ENCODE results near the gene SERAC1. TPM values are rescaled to one million over a fixed set of nuclear protein-coding genes. Genes with fewer than 3 reads are reported as not detected.

Gene SERAC1
- total and polyA plus RNA-seq, 12 donors, result 2.0 to 6.0 (median 4.8) TPM

GRCh38 chr6:158165919-158166416 lies 2.1 kb downstream of the SERAC1 start:
- H3K36me3 ChIP-seq, result peaks cover 0 to 6% (median 0%) of the 10 kb centered on the region in 9 donors
- ATAC-seq (no peak), DNase-seq (no peak)
- intact Hi-C loops (cut with DNase I), result no loop called here
- TF ChIP-seq CTCF (IDR thresholded peaks at IDR 0.05), result no peak
- H3K4me3 ChIP-seq, result no peak overlapping the region
- H3K27me3 ChIP-seq, result no peaks in the 10 kb centered on the region
- 98 to 100% methylated on average over 1 of the region's 1 CpG for WGBS, 2 donors
- H3K9me3 ChIP-seq, result no peaks in the 10 kb centered on the region
- H3K27ac ChIP-seq, result no peak overlapping the region
- peaks cover 0 to 27% (median 11%) of the 10 kb centered on the region in 9 donors for H3K4me1 ChIP-seq

GRCh38 chr6:158164579-158165170 lies 3.4 kb downstream of the SERAC1 start:
- WGBS, 2 donors, result 77 to 79% methylated on average over 3 of the region's 3 CpGs
- no peaks in the 10 kb centered on the region for H3K27me3 ChIP-seq
- ATAC-seq (no peak), DNase-seq (no peak)
- H3K9me3 ChIP-seq, result no peaks in the 10 kb centered on the region
- no peak overlapping the region for H3K27ac ChIP-seq
- no peaks in the 10 kb centered on the region for H3K36me3 ChIP-seq
- intact Hi-C loops (cut with DNase I), result no loop called here
- H3K4me3 ChIP-seq, result no peak overlapping the region
- peaks cover 0 to 23% (median 11%) of the 10 kb centered on the region in 9 donors for H3K4me1 ChIP-seq
- no peak for TF ChIP-seq CTCF (IDR thresholded peaks at IDR 0.05)

DNA sequence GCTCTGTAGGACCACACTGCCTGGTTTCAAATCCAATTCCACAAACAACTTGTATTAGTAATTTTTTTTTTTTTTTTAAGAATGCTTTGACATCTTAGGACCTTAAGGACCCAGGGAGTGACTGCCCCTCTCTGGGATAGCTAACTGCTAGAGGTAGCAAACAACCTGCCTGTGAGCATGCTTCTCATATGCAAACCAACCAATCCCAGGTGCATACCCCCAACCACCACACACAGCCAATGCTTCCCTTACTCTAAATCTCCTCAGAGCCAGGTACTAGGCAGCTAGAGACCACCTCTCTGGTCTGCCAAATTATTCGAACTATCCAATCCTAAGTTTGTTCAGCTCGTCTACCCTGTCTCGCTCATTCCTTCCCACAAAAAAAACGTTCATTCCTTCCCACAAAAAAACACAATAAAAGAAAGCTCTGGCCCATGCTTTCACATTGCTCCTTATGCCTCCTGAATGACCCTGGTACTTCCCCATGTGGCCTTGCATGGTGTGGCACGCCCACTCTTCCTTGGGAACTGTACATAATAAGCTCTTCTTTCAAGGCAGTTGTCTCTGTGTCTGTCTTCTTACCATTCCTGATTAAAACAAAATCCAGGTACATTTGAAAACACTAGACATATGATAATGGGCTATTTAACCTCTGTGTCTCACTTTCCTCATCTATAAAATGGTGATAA lies 6.4 kb downstream of the SERAC1 start:
- TF ChIP-seq CTCF (IDR thresholded peaks at IDR 0.05), result no peak
- Histone ChIP-seq H3K4me1 (peaks cover 0 to 12% (median under 1%) of the 10 kb centered on the region in 9 donors), H3K27me3 (no peaks in the 10 kb centered on the region), H3K36me3 (peaks cover 0 to 13% (median 0%) of the 10 kb centered on the region in 9 donors), H3K27ac (no peak overlapping the region), H3K9me3 (no peaks in the 10 kb centered on the region), H3K4me3 (no peak overlapping the region)
- ATAC-seq, result no peak
- no peak for DNase-seq
- intact Hi-C loops (cut with DNase I), result no loop called here
- 79 to 80% methylated on average over 5 of the region's 5 CpGs for WGBS, 2 donors

GRCh38 chr6:158160932-158161539 lies 7.0 kb downstream of the SERAC1 start:
- H3K9me3 ChIP-seq, result no peaks in the 10 kb centered on the region
- 92 to 96% methylated on average over 3 of the region's 3 CpGs for WGBS, 2 donors
- peaks cover 0 to 11% (median 0%) of the 10 kb centered on the region in 9 donors for H3K4me1 ChIP-seq
- no peaks in the 10 kb centered on the region for H3K27me3 ChIP-seq
- TF ChIP-seq CTCF (IDR thresholded peaks at IDR 0.05), result no peak
- no peak overlapping the region for H3K27ac ChIP-seq
- H3K36me3 ChIP-seq, result peaks cover 0 to 13% (median 0%) of the 10 kb centered on the region in 9 donors
- DNase-seq (no peak), ATAC-seq (no peak)
- intact Hi-C loops (cut with DNase I), result no loop called here
- no peak overlapping the region for H3K4me3 ChIP-seq

Measured in heart right ventricle (tissue), 16 donors.